ENCODE results near the gene SH3BP5.

Gene SH3BP5

DNA sequence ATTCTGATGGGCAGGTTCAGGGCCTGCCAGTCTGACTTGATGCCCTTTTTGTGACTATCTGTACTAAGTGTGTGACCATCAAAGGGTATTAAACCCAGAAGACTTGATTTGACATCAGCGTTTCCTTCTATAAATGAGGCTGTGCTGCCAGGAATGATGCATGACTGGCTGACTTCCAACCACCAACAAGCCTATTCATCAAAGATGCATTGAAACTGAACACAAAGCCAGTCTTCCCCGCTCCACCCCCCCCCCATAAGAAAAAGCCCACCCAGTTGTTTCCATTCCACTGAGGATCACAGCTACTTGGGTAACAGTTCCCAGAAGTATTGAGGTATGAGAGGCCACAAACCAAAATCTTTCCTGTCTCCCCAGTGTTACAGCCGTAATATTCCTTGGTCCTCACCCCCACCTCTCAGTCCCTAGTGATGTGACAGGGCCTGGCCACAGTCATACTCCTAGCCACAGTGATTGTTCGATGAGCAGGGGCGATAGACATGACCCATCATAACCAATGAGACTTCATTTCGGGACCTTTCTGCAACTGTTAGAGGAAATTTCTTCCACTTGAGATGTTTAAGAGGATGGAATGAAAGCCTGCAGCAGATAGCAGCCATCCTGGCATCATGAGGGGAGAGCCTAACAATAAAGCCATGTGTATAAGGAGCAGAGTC is 22.6 kb downstream of the SH3BP5 start:
- H2AFZ ChIP-seq (ENCODE audit: low read depth), result no peak overlapping the region
- peaks cover 10% of the 10 kb centered on the region for H3K4me1 ChIP-seq (ENCODE audit: low read depth, poor library complexity, severe bottlenecking)
- TF ChIP-seq, protein P1, sequence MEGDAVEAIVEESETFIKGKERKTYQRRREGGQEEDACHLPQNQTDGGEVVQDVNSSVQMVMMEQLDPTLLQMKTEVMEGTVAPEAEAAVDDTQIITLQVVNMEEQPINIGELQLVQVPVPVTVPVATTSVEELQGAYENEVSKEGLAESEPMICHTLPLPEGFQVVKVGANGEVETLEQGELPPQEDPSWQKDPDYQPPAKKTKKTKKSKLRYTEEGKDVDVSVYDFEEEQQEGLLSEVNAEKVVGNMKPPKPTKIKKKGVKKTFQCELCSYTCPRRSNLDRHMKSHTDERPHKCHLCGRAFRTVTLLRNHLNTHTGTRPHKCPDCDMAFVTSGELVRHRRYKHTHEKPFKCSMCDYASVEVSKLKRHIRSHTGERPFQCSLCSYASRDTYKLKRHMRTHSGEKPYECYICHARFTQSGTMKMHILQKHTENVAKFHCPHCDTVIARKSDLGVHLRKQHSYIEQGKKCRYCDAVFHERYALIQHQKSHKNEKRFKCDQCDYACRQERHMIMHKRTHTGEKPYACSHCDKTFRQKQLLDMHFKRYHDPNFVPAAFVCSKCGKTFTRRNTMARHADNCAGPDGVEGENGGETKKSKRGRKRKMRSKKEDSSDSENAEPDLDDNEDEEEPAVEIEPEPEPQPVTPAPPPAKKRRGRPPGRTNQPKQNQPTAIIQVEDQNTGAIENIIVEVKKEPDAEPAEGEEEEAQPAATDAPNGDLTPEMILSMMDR (conservative IDR thresholded peaks at IDR 0.05; ENCODE audit: low read depth, low read length), result no peak

GRCh38 chr3:15307580-15307979 is 24.8 kb downstream of the SH3BP5 start:
- Histone ChIP-seq H3K4me2 (no peak overlapping the region), H3K36me3 (ENCODE audit: insufficient read depth) (no peaks in the 10 kb centered on the region), H3K9ac (no peak overlapping the region), H3K4me3 (IDR thresholded peaks at IDR 0.05; ENCODE audit: insufficient read depth, low read depth, low read length) (no peak overlapping the region), H4K20me1 (ENCODE audit: insufficient read depth) (no peaks in the 10 kb centered on the region), H2AFZ (ENCODE audit: low read depth) (no peak overlapping the region), H3K27ac (no peak overlapping the region), H3K4me1 (ENCODE audit: low read depth, poor library complexity, severe bottlenecking) (peaks cover 10% of the 10 kb centered on the region), H3K27me3 (ENCODE audit: insufficient read depth, low read depth) (no peaks in the 10 kb centered on the region), H3K79me2 (ENCODE audit: insufficient read depth, low read depth) (no peaks in the 10 kb centered on the region)
- TF ChIP-seq, protein P1 (conservative IDR thresholded peaks at IDR 0.05; ENCODE audit: low read depth, low read length), result no peak

More for the DNA sequence above, 22.6 kb downstream of the SH3BP5 start:
- H4K20me1 ChIP-seq (ENCODE audit: insufficient read depth), result no peaks in the 10 kb centered on the region
- no peak overlapping the region for H3K27ac ChIP-seq
- no peaks in the 10 kb centered on the region for H3K36me3 ChIP-seq (ENCODE audit: insufficient read depth)
- no peak overlapping the region for H3K4me2 ChIP-seq
- no peaks in the 10 kb centered on the region for H3K79me2 ChIP-seq (ENCODE audit: insufficient read depth, low read depth)
- no peak overlapping the region for H3K4me3 ChIP-seq (IDR thresholded peaks at IDR 0.05; ENCODE audit: insufficient read depth, low read depth, low read length)
- H3K27me3 ChIP-seq (ENCODE audit: insufficient read depth, low read depth), result no peaks in the 10 kb centered on the region
- no peak overlapping the region for H3K9ac ChIP-seq

- Histone ChIP-seq H3K4me1 (ENCODE audit: low read depth, poor library complexity, severe bottlenecking) (peaks cover 10% of the 10 kb centered on the region), H3K9ac (no peak overlapping the region), H3K36me3 (ENCODE audit: insufficient read depth) (no peaks in the 10 kb centered on the region), H3K4me3 (IDR thresholded peaks at IDR 0.05; ENCODE audit: insufficient read depth, low read depth, low read length) (no peak overlapping the region), H2AFZ (ENCODE audit: low read depth) (no peak overlapping the region), H4K20me1 (ENCODE audit: insufficient read depth) (no peaks in the 10 kb centered on the region), H3K27me3 (ENCODE audit: insufficient read depth, low read depth) (no peaks in the 10 kb centered on the region), H3K79me2 (ENCODE audit: insufficient read depth, low read depth) (no peaks in the 10 kb centered on the region), H3K27ac (no peak overlapping the region), H3K4me2 (no peak overlapping the region)
- TF ChIP-seq, protein P1 (conservative IDR thresholded peaks at IDR 0.05; ENCODE audit: low read depth, low read length), result no peak
These were observed 25.4 kb downstream of the SH3BP5 start for GRCh38 chr3:15306979-15307359.

DNA sequence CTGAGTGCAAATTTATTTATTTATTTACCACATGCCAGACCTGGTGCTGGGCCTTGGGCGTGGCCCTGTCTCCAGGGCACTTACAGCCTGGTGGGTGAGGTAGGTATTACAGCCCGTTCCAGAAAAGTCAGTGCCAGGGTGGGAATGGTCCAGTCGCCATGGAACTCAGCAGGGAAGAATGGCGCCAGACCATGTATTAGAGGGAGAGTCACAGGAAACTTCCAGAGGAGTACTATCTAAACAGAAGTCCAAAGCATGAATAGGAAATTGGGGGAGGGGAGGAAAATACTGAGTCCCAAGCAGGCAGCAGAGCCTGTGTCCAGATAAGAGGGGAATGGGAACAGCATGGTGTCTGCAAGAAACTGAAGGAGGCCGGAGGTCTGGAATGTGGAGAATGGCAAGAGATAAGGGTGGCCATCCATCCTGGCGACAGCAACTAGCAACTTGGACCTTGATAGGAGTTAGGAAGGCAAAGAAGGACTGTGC is 27.0 kb downstream of the SH3BP5 start:
- H3K4me2 ChIP-seq, result no peak overlapping the region
- TF ChIP-seq, protein P1 (conservative IDR thresholded peaks at IDR 0.05; ENCODE audit: low read depth, low read length), result peak; percentile 34
- no peaks in the 10 kb centered on the region for H4K20me1 ChIP-seq (ENCODE audit: insufficient read depth)
- H3K4me1 ChIP-seq (ENCODE audit: low read depth, poor library complexity, severe bottlenecking), result peaks cover 2% of the 10 kb centered on the region
- no peak overlapping the region for H3K9ac ChIP-seq
- H3K4me3 ChIP-seq (IDR thresholded peaks at IDR 0.05; ENCODE audit: insufficient read depth, low read depth, low read length), result no peak overlapping the region
- no peaks in the 10 kb centered on the region for H3K36me3 ChIP-seq (ENCODE audit: insufficient read depth)
- H3K27ac ChIP-seq, result no peak overlapping the region
- no peak overlapping the region for H2AFZ ChIP-seq (ENCODE audit: low read depth)
- H3K27me3 ChIP-seq (ENCODE audit: insufficient read depth, low read depth), result no peaks in the 10 kb centered on the region
- H3K79me2 ChIP-seq (ENCODE audit: insufficient read depth, low read depth), result no peaks in the 10 kb centered on the region
